ENCODE data around the gene GAD2.

DNA sequence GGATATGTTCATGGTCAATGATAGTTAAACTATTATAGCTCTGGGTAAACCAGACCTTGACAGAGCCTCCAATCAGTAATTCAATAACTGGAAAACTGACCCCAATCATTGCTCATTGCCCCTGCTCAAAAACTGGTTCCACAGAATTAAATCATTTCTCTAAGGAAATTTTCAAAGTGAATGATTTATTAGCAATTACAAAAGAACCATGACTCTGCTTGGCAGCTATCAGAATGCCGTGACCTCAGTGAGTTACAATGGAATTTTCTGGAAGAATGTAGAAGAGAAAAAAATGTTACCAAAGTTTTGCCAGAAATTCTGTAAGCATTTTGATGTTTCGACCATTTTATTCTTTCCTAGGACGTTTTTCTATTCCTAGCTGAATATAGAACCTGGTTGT lies 114.8 kb downstream of the GAD2 start:
- TF ChIP-seq CSDE1 (IDR thresholded peaks at IDR 0.05), result no peak
- no peak for TF ChIP-seq CHD2 (IDR thresholded peaks at IDR 0.05; ENCODE audit: low read depth, low read length)
- no peak for TF ChIP-seq CHD4 (IDR thresholded peaks at IDR 0.05; ENCODE audit: insufficient read depth, insufficient replicate concordance, low read depth, low read length, poor library complexity, severe bottlenecking)
- no peak for TF ChIP-seq USF2 (CRISPR knock-in tag; IDR thresholded peaks at IDR 0.05)
- TF ChIP-seq AFF4 (CRISPR knock-in tag; IDR thresholded peaks at IDR 0.05), result no peak
- TF ChIP-seq, protein P1, sequence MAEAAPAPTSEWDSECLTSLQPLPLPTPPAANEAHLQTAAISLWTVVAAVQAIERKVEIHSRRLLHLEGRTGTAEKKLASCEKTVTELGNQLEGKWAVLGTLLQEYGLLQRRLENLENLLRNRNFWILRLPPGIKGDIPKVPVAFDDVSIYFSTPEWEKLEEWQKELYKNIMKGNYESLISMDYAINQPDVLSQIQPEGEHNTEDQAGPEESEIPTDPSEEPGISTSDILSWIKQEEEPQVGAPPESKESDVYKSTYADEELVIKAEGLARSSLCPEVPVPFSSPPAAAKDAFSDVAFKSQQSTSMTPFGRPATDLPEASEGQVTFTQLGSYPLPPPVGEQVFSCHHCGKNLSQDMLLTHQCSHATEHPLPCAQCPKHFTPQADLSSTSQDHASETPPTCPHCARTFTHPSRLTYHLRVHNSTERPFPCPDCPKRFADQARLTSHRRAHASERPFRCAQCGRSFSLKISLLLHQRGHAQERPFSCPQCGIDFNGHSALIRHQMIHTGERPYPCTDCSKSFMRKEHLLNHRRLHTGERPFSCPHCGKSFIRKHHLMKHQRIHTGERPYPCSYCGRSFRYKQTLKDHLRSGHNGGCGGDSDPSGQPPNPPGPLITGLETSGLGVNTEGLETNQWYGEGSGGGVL (CRISPR knock-in tag; IDR thresholded peaks at IDR 0.05), result no peak

Data from K562 (cell line).